H1 (cell line): ENCODE results near the gene CDK4. TPM values are rescaled to one million over a fixed set of nuclear protein-coding genes. Genes with fewer than 3 reads are reported as not detected.

Source experiments
- EGR1 ChIP-seq: IDR thresholded peaks from 2 replicates; pipeline ENCODE4 v1.6.1; 2011; ENCODE audit warnings: low read depth, low read length, borderline replicate concordance
- HDAC2 ChIP-seq, 2 experiments: fragments of 300-600 bp in 1 of 2; sonication (generic) in 1 of 2; IDR thresholded peaks; 2 replicates each; pipeline ENCODE4 v1.6.1; 2011 to 2012; ENCODE audit warnings: low read depth in 2 of 2, low read length in 2 of 2, mild to moderate bottlenecking in 2 of 2, moderate library complexity in 2 of 2, borderline replicate concordance in 1 of 2, inconsistent platforms in 1 of 2
- RBBP5 ChIP-seq: IDR thresholded peaks from 2 replicates; pipeline ENCODE4 v1.7.1; 2012; ENCODE audit warnings: low read depth, mild to moderate bottlenecking, inconsistent platforms, low read length, moderate library complexity, borderline replicate concordance
- TAF7 ChIP-seq: optimal IDR thresholded peaks from 2 replicates; pipeline ENCODE3; 2011; ENCODE audit warnings: low read depth, mild to moderate bottlenecking, inconsistent platforms, low read length, moderate library complexity, borderline replicate concordance
- polyA plus RNA-seq, 7 experiments: library from polyadenylated mRNA; depleted of rRNA in 3 of 7; stranded (reverse) in 5 of 7; unstranded in 2 of 7; fragments of >200 nt in 5 of 7; fragments of 200-250 nt in 2 of 7; gene quantifications; 1 replicate in 5 of 7; 2 replicates in 1 of 7; 4 replicates in 1 of 7; pipeline versions ENCODE4 v1.2.1 to v1.2.3, GENCODE V29; 2011 to 2013; ENCODE audit warnings: missing spikeins in 2 of 7, mixed read lengths in 2 of 7
- total RNA-seq: library from RNA; stranded (reverse); fragmentation: NEBNext Ultra II Directional; extraction: Animal tissue kit (Norgen Biotek cat#: 25700); gene quantifications from 2 replicates; pipeline ENCODE4 v1.2.1, GENCODE V29; 2021

Gene CDK4
- total and polyA plus RNA-seq, 2 of the 8 experiments (the other 6 are each of a cell fraction or from before 2014, with no cell fraction given): 174 to 368 TPM

DNA sequence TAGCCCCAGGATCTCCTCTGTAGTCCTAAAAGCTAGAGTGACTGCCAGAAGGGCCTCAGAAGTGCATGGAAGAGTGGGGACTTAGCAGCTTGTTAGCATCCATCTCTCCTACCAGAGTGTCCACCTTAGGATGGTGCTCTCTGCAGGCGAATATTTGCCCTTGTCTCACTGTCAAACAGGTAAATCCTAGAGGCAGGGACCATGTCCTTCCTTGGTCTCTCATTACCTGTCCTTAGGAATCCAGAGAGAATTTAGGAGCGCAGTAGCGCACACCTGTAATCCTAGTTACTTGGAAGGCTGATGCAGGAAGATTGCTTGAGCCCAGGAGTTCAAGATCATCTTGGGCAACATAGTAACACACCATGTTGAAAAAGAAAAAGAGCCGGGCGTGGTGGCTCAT lies 35.0 kb downstream of the CDK4 start (continued):
- TF ChIP-seq RBBP5 (no peak), EGR1 (no peak), TAF7 (no peak), HDAC2 (IDR thresholded peaks at IDR 0.05; ENCODE audit: borderline replicate concordance in 1 of 2, low read depth in 2 of 2, low read length in 2 of 2) (no peak)
